Stimulated activated naive B cell treated with anti-CD40 and anti-IgM and Interleukin-4, amounts not matched to agents 10 μg/mL and 1 μg/mL and 100 μg/mL, for 72 hours (primary cell): ENCODE measurements around the gene ATP5ME.
"Not testable (repeated sequence)": the region's sequence is repeated elsewhere in the genome, so short reads cannot be mapped to it uniquely, and the experiment has no call there.

Source experiments
- ATAC-seq, 2 donors: fragments of 150-1000 bp; cut with Tn5 transposase; replicated peaks; 2 replicates each; pipeline ENCODE4 v1.10.0; 2021; ENCODE audit warnings: moderate library complexity in 1 of 2
- DNase-seq: peaks from one replicate; pipeline ENCODE4 v3.0.0; 2021
- H3K27ac Mint-ChIP-seq: one replicate; pipeline ENCODE4 v1.8.0; 2022; ENCODE audit warnings: mild to moderate bottlenecking, mixed read lengths
- H3K27me3 Mint-ChIP-seq, 2 donors: one replicate each; pipeline ENCODE4 v1.8.0; 2022; ENCODE audit warnings: mixed read lengths in 2 of 2
- H3K36me3 Mint-ChIP-seq, 2 donors: one replicate each; pipeline ENCODE4 v1.8.0; 2022; ENCODE audit warnings: mixed read lengths in 2 of 2, mild to moderate bottlenecking in 1 of 2
- H3K4me1 Mint-ChIP-seq, 2 donors: one replicate each; pipeline ENCODE4 v1.8.0; 2022; ENCODE audit warnings: mixed read lengths in 2 of 2, mild to moderate bottlenecking in 1 of 2
- H3K4me3 Mint-ChIP-seq, 2 donors: one replicate each; pipeline ENCODE4 v1.8.0; 2022; ENCODE audit warnings: mild to moderate bottlenecking in 2 of 2, mixed read lengths in 2 of 2, moderate library complexity in 1 of 2
- H3K9me3 Mint-ChIP-seq, 2 donors: one replicate each; pipeline ENCODE4 v1.8.0; 2022; ENCODE audit warnings: mixed read lengths in 2 of 2, mild to moderate bottlenecking in 1 of 2

Gene ATP5ME

GRCh38 chr4:653831-654502, 20.1 kb downstream of the ATP5ME start:
- H3K4me1 Mint-ChIP-seq = peaks cover 0 to 2% of the 10 kb centered on the region in 2 donors

DNA sequence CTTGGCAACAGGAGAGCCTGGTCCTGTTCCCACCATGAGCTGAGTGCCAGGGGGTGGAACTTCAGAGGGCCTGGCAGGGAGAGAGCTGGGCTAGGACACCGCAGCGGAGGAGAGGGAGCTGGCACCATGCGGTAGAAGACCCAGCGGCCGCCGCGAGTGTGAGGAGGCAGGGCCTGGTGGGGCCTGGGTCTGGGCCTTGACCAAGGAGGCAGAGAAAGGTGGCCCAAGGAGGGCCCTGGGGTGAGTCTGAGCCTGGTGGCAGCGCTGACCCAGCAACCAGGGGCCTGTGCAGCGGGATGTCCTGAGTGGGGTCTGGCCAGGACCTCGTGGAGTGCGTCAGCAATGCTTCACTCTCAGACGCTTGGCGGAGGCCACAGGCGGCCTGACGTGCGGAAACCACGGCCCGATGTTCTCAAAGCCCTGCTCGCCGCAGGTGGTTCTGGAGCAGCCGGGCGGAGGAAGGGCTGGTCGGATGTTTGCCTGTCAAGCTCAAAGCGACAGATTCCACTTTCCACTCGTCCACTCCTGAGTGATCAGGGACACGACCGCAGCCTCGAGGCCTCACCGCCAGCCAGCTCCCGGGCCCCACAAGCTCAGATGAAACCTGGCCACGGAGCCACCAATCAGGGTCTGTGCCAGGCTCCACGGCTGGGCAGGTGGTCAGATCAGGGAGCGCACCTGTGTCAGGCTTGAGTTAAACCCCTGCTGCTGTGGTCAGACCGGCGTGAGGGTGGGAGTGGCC, 20.8 kb downstream of the ATP5ME start:
- no peak overlapping the region for H3K4me3 Mint-ChIP-seq
- no peak for DNase-seq
- H3K27ac Mint-ChIP-seq = no peak overlapping the region
- peaks cover 0 to 3% of the 10 kb centered on the region in 2 donors for H3K36me3 Mint-ChIP-seq
- no peaks in the 10 kb centered on the region for H3K9me3 Mint-ChIP-seq
- no peak for ATAC-seq
- peaks cover 22 to 29% of the 10 kb centered on the region in 2 donors for H3K27me3 Mint-ChIP-seq
- H3K4me1 Mint-ChIP-seq = peaks cover 0 to 2% of the 10 kb centered on the region in 2 donors

More at GRCh38 chr4:653831-654502, 20.1 kb downstream of the ATP5ME start:
- Mint-ChIP-seq H3K27ac (no peak overlapping the region), H3K27me3 (peaks cover 16 to 23% of the 10 kb centered on the region in 2 donors), H3K36me3 (peaks cover 3 to 6% of the 10 kb centered on the region in 2 donors), H3K9me3 (no peaks in the 10 kb centered on the region), H3K4me3 (no peak overlapping the region)
- no peak for DNase-seq
- no peak for ATAC-seq

GRCh38 chr4:651884-652642, 22.0 kb downstream of the ATP5ME start:
- DNase-seq = no peak
- peaks cover 30 to 38% of the 10 kb centered on the region in 2 donors for H3K27me3 Mint-ChIP-seq
- H3K27ac Mint-ChIP-seq = peak overlapping the region; percentile 47

GRCh38 chr4:650951-651883, 22.9 kb downstream of the ATP5ME start:
- no peaks in the 10 kb centered on the region for H3K9me3 Mint-ChIP-seq
- peaks cover 0 to 3% of the 10 kb centered on the region in 2 donors for H3K4me1 Mint-ChIP-seq
- no peaks in the 10 kb centered on the region for H3K36me3 Mint-ChIP-seq
- no peak overlapping the region for H3K27ac Mint-ChIP-seq
- no peak for DNase-seq
- H3K4me3 Mint-ChIP-seq = no peak overlapping the region
- no peak for ATAC-seq
- peaks cover 36 to 43% of the 10 kb centered on the region in 2 donors for H3K27me3 Mint-ChIP-seq

More at GRCh38 chr4:651884-652642, 22.0 kb downstream of the ATP5ME start:
- no peaks in the 10 kb centered on the region for H3K9me3 Mint-ChIP-seq
- peaks cover 0 to 2% of the 10 kb centered on the region in 2 donors for H3K4me1 Mint-ChIP-seq
- H3K36me3 Mint-ChIP-seq = no peaks in the 10 kb centered on the region
- no peak for ATAC-seq
- no peak overlapping the region for H3K4me3 Mint-ChIP-seq

GRCh38 chr4:650461-650860, 23.6 kb downstream of the ATP5ME start:
- DNase-seq (no peak), ATAC-seq (no peak)
- Mint-ChIP-seq H3K27ac (no peak overlapping the region), H3K4me1 (peaks cover 0 to 6% of the 10 kb centered on the region in 2 donors), H3K9me3 (no peaks in the 10 kb centered on the region), H3K27me3 (peaks cover 42 to 51% of the 10 kb centered on the region in 2 donors), H3K4me3 (no peak overlapping the region), H3K36me3 (no peaks in the 10 kb centered on the region)

DNA sequence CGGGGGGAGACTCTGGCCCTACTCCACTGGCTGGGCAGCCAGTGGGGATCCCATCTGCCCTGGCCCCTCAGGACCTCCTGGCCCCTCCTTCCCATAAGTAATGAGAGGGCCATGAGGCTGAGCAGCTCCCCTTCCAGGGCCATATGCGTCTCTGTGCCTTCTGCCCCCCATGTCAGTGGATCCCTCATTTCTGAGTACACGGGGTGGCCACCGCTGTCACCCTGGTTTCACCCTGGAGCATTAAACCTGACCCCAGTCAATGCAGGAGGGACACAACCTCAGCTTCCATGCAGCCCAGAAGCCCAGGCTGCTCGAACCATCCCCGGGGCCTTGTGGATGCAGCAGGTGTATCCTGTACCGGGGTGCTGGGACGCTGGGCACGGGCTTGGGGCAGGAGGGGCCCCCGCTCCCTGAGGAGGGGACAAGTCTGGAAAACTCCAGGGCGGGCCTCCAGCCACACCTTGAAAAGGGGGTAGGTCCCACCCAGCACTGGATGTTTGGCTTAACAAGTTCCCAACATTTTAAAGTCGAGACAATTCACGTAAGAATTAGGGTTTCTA, 24.2 kb downstream of the ATP5ME start:
- no peaks in the 10 kb centered on the region for H3K36me3 Mint-ChIP-seq
- no peak overlapping the region for H3K27ac Mint-ChIP-seq
- peaks cover 0 to 1% of the 10 kb centered on the region in 2 donors for H3K9me3 Mint-ChIP-seq
- DNase-seq = no peak
- H3K4me3 Mint-ChIP-seq = no peak overlapping the region
- no peak for ATAC-seq
- peaks cover 42 to 52% of the 10 kb centered on the region in 2 donors for H3K27me3 Mint-ChIP-seq
- peaks cover 0 to 6% of the 10 kb centered on the region in 2 donors for H3K4me1 Mint-ChIP-seq

DNA sequence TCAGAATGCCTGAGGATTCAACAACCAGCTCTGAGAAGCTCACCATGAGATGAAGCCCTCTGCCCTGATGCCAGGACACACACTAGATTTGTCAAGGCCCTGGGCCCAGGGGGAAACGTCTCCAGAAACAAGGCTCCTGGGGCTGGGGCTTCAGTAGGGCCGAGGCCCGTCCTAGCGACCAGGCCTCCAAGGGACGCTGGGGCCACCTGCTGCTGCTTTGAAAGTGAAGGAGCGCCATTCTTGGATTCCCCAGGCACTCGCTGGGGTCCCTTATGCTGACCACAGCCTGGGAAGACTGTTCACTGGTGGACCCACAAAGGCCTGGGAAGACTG, 24.8 kb downstream of the ATP5ME start:
- ATAC-seq = no peak
- no peaks in the 10 kb centered on the region for H3K36me3 Mint-ChIP-seq
- peaks cover 0 to 4% of the 10 kb centered on the region in 2 donors for H3K9me3 Mint-ChIP-seq
- peaks cover 42 to 52% of the 10 kb centered on the region in 2 donors for H3K27me3 Mint-ChIP-seq
- DNase-seq = no peak
- H3K4me1 Mint-ChIP-seq = peaks cover 0 to 6% of the 10 kb centered on the region in 2 donors
- no peak overlapping the region for H3K4me3 Mint-ChIP-seq
- H3K27ac Mint-ChIP-seq = no peak overlapping the region

DNA sequence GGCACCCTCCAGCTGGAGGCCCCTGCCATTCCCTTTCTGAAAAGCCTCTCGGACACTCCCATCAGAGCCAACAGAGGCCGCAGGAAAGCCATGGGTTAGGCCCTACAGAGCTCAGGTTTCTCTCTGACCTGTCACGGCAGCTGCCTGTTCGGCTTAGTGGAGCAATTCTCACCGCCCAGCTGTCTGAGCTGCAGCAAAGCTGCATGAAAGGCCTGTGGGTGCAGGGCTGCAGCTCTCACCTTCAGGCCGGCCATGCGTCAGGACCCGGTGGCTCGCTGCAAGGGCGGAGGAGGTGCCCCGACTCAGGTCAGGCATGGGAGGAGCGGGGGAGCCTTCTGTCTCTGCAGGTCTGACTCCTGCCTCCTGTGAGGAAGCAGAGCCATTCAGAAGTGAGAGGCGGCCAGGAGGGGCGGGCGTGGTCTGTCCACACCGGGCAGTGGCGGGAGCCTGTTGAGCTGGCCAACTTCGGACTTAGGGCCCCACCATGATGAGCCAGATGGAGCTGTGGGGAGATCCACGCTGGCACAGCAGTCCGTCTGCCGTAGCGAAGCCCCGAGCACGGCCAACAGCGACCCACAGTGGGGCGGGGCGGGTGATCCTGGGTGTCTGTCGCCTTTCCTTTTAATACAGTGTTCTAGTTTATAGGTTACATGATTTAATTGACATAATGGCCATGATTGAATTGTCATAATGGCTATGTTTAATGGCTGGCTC, 25.3 kb downstream of the ATP5ME start:
- peaks cover 42 to 52% of the 10 kb centered on the region in 2 donors for H3K27me3 Mint-ChIP-seq
- H3K36me3 Mint-ChIP-seq = no peaks in the 10 kb centered on the region
- ATAC-seq (no peak), DNase-seq (no peak)
- no peak overlapping the region for H3K27ac Mint-ChIP-seq
- H3K4me3 Mint-ChIP-seq = no peak overlapping the region
- H3K4me1 Mint-ChIP-seq = peaks cover 0 to 6% of the 10 kb centered on the region in 2 donors
- peaks cover 0 to 4% of the 10 kb centered on the region in 2 donors for H3K9me3 Mint-ChIP-seq

- DNase-seq = no peak
- no peak overlapping the region for H3K4me3 Mint-ChIP-seq
- peaks cover 39 to 47% of the 10 kb centered on the region in 2 donors for H3K27me3 Mint-ChIP-seq
- H3K4me1 Mint-ChIP-seq = peaks cover 0 to 6% of the 10 kb centered on the region in 2 donors
- no peak for ATAC-seq
- no peak overlapping the region for H3K27ac Mint-ChIP-seq
- H3K36me3 Mint-ChIP-seq = no peaks in the 10 kb centered on the region
- peaks cover 0 to 4% of the 10 kb centered on the region in 2 donors for H3K9me3 Mint-ChIP-seq
Measured at GRCh38 chr4:647481-647880, 26.6 kb downstream of the ATP5ME start.

DNA sequence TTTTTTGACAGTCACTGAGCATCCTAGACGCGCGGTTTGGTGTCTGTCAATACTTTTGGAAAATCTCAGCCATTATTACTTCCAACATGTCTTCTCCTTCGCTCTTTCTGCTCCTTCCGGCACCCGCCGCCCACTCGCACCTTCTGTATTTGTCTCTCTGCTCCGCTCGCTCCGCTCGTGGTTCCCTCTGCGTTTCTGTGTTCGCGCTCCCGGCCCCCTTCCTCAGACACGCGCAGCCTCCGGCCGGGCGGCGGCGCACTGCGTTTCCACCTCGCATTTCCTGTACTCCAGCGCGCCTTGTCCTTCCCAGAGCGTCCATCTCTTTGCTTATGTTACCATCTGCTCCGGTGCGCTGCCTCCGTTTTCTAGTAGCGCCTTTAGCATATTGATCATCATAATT, 27.6 kb downstream of the ATP5ME start:
- Mint-ChIP-seq H3K27ac (no peak overlapping the region), H3K4me1 (peaks cover 0 to 6% of the 10 kb centered on the region in 2 donors), H3K4me3 (peak overlapping the region; percentile 1 to 5), H3K27me3 (peaks cover 32 to 40% of the 10 kb centered on the region in 2 donors), H3K9me3 (peaks cover 0 to 4% of the 10 kb centered on the region in 2 donors), H3K36me3 (no peaks in the 10 kb centered on the region)
- ATAC-seq (no peak), DNase-seq (no peak)

- H3K4me3 Mint-ChIP-seq, H3K36me3 Mint-ChIP-seq, H3K4me1 Mint-ChIP-seq, ATAC-seq, H3K27ac Mint-ChIP-seq, DNase-seq: not testable (repeated sequence)
- Mint-ChIP-seq H3K9me3 (peaks cover 4 to 11% of the 10 kb centered on the region in 2 donors), H3K27me3 (peaks cover 24 to 43% of the 10 kb centered on the region in 2 donors)
Measured at GRCh38 chr4:642366-642765, 31.7 kb downstream of the ATP5ME start.

DNA sequence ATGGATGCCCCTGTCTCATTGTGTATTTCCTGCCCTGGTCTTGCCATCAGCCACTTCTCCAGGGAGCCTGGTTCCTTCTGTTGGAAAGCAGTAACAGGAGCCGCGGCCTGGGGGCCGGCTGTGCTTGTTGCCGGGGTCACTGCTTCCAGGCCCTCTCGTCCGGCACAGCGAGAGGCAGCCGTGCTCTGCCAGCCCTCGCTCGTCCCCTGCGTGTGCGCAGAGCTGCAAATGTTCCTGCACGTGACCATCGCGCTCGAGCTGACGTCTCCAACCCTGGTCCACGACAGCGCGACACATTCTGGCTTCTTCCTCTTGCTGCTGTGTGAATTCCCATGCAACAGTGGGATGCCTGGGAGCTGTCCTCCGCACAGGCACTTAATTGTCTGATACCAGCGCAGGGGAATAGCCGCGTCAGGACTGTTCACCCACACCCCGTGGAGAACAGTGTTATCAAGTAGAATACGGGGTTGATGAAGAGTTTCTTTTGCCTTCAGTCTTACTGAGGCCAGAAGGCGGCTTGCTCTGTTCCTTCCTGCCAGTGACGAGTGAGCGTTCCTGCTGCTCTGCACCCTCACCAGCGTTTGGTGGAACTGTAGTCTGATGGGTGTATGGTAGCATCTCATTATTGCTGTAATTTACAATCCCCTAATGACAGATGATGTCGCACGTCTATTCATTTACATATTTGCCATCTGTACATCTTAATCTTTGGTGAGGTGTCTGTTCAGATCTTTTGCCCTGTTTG, 36.4 kb downstream of the ATP5ME start:
- H3K9me3 Mint-ChIP-seq = peaks cover 6 to 9% of the 10 kb centered on the region in 2 donors
- no peak overlapping the region for H3K4me3 Mint-ChIP-seq
- no peak for ATAC-seq
- H3K36me3 Mint-ChIP-seq = peaks cover under 1 to 2% of the 10 kb centered on the region in 2 donors
- H3K27me3 Mint-ChIP-seq = peaks cover 17 to 42% of the 10 kb centered on the region in 2 donors
- H3K27ac Mint-ChIP-seq = no peak overlapping the region
- H3K4me1 Mint-ChIP-seq = no peaks in the 10 kb centered on the region
- DNase-seq = no peak
